Hepatocyte (in vitro differentiated cells): ENCODE data around the gene OAF. TPM values are rescaled to one million over a fixed set of nuclear protein-coding genes. Genes with fewer than 3 reads are reported as not detected.

Experiments
- DNase-seq: peaks from one replicate; pipeline ENCODE4 v3.0.0-alpha.2; 2016; ENCODE audit warnings: low spot score
- H2AFZ ChIP-seq: fragments of 200-600 bp; sonication (generic); 2 replicates; pipeline ENCODE4 v1.6.0; 2016; ENCODE audit warnings: antibody characterized with exemption, mild to moderate bottlenecking
- H3K27ac ChIP-seq: fragments of 200-600 bp; sonication (generic); 2 replicates; pipeline ENCODE4 v1.5.1; 2016; ENCODE audit warnings: mild to moderate bottlenecking
- H3K27me3 ChIP-seq: fragments of 200-600 bp; sonication (generic); 2 replicates; pipeline ENCODE4 v1.6.1; 2016
- H3K36me3 ChIP-seq: fragments of 200-600 bp; sonication (generic); replicated peaks from 2 replicates; pipeline ENCODE4 v1.5.1; 2016; ENCODE audit warnings: low read depth; ENCODE audit not compliant: insufficient read depth
- H3K4me1 ChIP-seq: fragments of 200-600 bp; sonication (generic); 2 replicates; pipeline ENCODE4 v1.5.1; 2016; ENCODE audit warnings: mild to moderate bottlenecking, moderate library complexity; ENCODE audit not compliant: insufficient read depth
- H3K4me2 ChIP-seq: fragments of 200-600 bp; sonication (generic); 2 replicates; pipeline ENCODE4 v1.6.0; 2016
- H3K4me3 ChIP-seq: fragments of 200-600 bp; sonication (generic); 2 replicates; pipeline ENCODE4 v1.5.1; 2016; ENCODE audit warnings: mild to moderate bottlenecking
- H3K79me2 ChIP-seq: fragments of 200-600 bp; sonication (generic); 2 replicates; pipeline ENCODE4 v1.6.0; 2017; ENCODE audit warnings: mild to moderate bottlenecking
- H3K9me2 ChIP-seq: fragments of 200-600 bp; sonication (generic); replicated peaks from 2 replicates; pipeline ENCODE4 v1.6.0; 2017; ENCODE audit warnings: mild to moderate bottlenecking; ENCODE audit not compliant: insufficient read depth
- H3K9me3 ChIP-seq: fragments of 200-600 bp; sonication (generic); 2 replicates; pipeline ENCODE4 v1.5.1; 2016; ENCODE audit warnings: low read depth, mild to moderate bottlenecking
- H4K20me1 ChIP-seq: fragments of 200-600 bp; sonication (generic); 2 replicates; pipeline ENCODE4 v1.6.0; 2016; ENCODE audit warnings: mild to moderate bottlenecking; ENCODE audit not compliant: insufficient read depth, poor library complexity, severe bottlenecking
- CTCF ChIP-seq: fragments of 200-600 bp; sonication (generic); IDR thresholded peaks from 2 replicates; pipeline ENCODE4 v1.5.1; 2016; ENCODE audit warnings: antibody characterized with exemption, mild to moderate bottlenecking; ENCODE audit not compliant: poor library complexity
- EZH2 ChIP-seq: fragments of 200-600 bp; sonication (generic); IDR thresholded peaks from 2 replicates; pipeline ENCODE4 v1.6.1; 2016; ENCODE audit warnings: antibody characterized with exemption, mild to moderate bottlenecking, borderline replicate concordance
- EZH2phosphoT487 ChIP-seq: fragments of 200-600 bp; sonication (generic); IDR thresholded peaks from one replicate; pipeline ENCODE4 v1.6.1; 2018; ENCODE audit warnings: antibody characterized with exemption, mild to moderate bottlenecking, low read depth, moderate library complexity; ENCODE audit not compliant: unreplicated experiment, severe bottlenecking
- WGBS: methylation state at CpG from one replicate; pipeline ENCODE4 v1.1.6; 2016; ENCODE audit warnings: low lambda C conversion rate; ENCODE audit errors: missing lambda C conversion rate; 5-methylcytosine and 5-hydroxymethylcytosine counted together
- polyA plus RNA-seq: library from polyadenylated mRNA; unstranded; fragments of >200 nt; fragmentation: Nextera tagmentation; extraction: Ambion mirVana; gene quantifications from 2 replicates; pipeline ENCODE4 v1.2.1, GENCODE V29; 2016
- total RNA-seq: library from RNA; depleted of rRNA; stranded (reverse); fragments of >200 nt; gene quantifications from 2 replicates; pipeline ENCODE4 v1.2.3, GENCODE V29; 2014

Gene OAF
- total and polyA plus RNA-seq, 2 experiments from 2014 or later = 63.9 to 102 TPM

GRCh38 chr11:120211522-120212258 lies 858 bp downstream of the OAF start:
- TF ChIP-seq EZH2phosphoT487 (no peak), CTCF (no peak), EZH2 (no peak)
- Histone ChIP-seq H4K20me1 (peaks cover 5% of the 10 kb centered on the region), H3K4me2 (peak overlapping the region; percentile 94), H3K27me3 (no peaks in the 10 kb centered on the region), H3K79me2 (peaks cover 58% of the 10 kb centered on the region), H2AFZ (no peak overlapping the region), H3K27ac (peak overlapping the region; percentile 96), H3K4me1 (peaks cover 45% of the 10 kb centered on the region), H3K9me2 (no peaks in the 10 kb centered on the region), H3K36me3 (no peaks in the 10 kb centered on the region), H3K4me3 (peak overlapping the region; percentile 74), H3K9me3 (no peaks in the 10 kb centered on the region)
- WGBS = 20% methylated on average over 10 of the region's 18 CpGs
- DNase-seq = no peak

- Histone ChIP-seq H3K79me2 (peaks cover 65% of the 10 kb centered on the region), H3K9me3 (no peaks in the 10 kb centered on the region), H2AFZ (no peak overlapping the region), H3K36me3 (no peaks in the 10 kb centered on the region), H4K20me1 (peaks cover 5% of the 10 kb centered on the region), H3K4me1 (peaks cover 50% of the 10 kb centered on the region), H3K4me2 (peak overlapping the region; percentile 94), H3K9me2 (no peaks in the 10 kb centered on the region), H3K27me3 (no peaks in the 10 kb centered on the region), H3K4me3 (peak overlapping the region; percentile 74), H3K27ac (peak overlapping the region; percentile 96)
- DNase-seq = no peak
- WGBS = 33% methylated on average over 9 of the region's 13 CpGs
- no peak for TF ChIP-seq CTCF
- TF ChIP-seq EZH2phosphoT487 = no peak
- no peak for TF ChIP-seq EZH2
These were observed 1.5 kb downstream of the OAF start for GRCh38 chr11:120212259-120212878.

- Histone ChIP-seq H3K4me1 (peaks cover 49% of the 10 kb centered on the region), H3K4me2 (peak overlapping the region; percentile 94), H2AFZ (no peak overlapping the region), H4K20me1 (peaks cover 5% of the 10 kb centered on the region), H3K9me2 (no peaks in the 10 kb centered on the region), H3K79me2 (peaks cover 70% of the 10 kb centered on the region), H3K27ac (peak overlapping the region; percentile 96), H3K9me3 (no peaks in the 10 kb centered on the region), H3K36me3 (no peaks in the 10 kb centered on the region), H3K27me3 (no peaks in the 10 kb centered on the region), H3K4me3 (no peak overlapping the region)
- 31% methylated on average over 2 of the region's 2 CpGs for WGBS
- DNase-seq = no peak
- TF ChIP-seq EZH2 (no peak), CTCF (no peak), EZH2phosphoT487 (no peak)
These were observed 2.1 kb downstream of the OAF start for GRCh38 chr11:120212926-120213325.
